ENCODE measurements around the gene OR2J1. TPM values are rescaled to one million over a fixed set of nuclear protein-coding genes. Genes with fewer than 3 reads are reported as not detected.

Gene OR2J1
- total RNA-seq = not detected in 2 replicates

GRCh38 chr6:29099190-29099589 is at the start of gene OR2J1:
OR2J1 (plus strand) TSS chr6:29099490; CDS start chr6:29100943, 1,453 bp downstream.

GRCh38 chr6:29087213-29087612 is 12.1 kb upstream of the OR2J1 start, which contains the start of gene OR2B3:
OR2B3 (minus strand) TSS chr6:29087313; CDS start chr6:29087248, 65 bp downstream.

GRCh38 chr6:29107758-29108157 is 8.5 kb downstream of the OR2J1 start, which contains the start of gene OR2J3:
OR2J3 (plus strand) TSS chr6:29108058; CDS start chr6:29111891, 3,833 bp downstream.

Other genes starting within 250 kb of the OR2J1 start
- gene TRIM27, start 175.5 kb upstream of the OR2J1 start, total RNA-seq = 53.4 and 61.6 TPM in 2 replicates
- 1.1 and 1.5 TPM in 2 replicates for gene ZNF311, start 94.2 kb upstream of the OR2J1 start, total RNA-seq
- gene OR2W1, start 54.3 kb upstream of the OR2J1 start, total RNA-seq = not detected in 2 replicates
- gene OR2B3, start 12.2 kb upstream of the OR2J1 start, total RNA-seq = not detected in 2 replicates
- not detected in 2 replicates for gene OR2J3, start 8.6 kb downstream of the OR2J1 start, total RNA-seq
- under 0.01 TPM in 1 of 2 replicates, not detected in the other for gene OR2J2, start 71.4 kb downstream of the OR2J1 start, total RNA-seq
- gene OR14J1, start 202.2 kb downstream of the OR2J1 start, total RNA-seq = not detected in 2 replicates